ENCODE data around the gene SBF2.

The SBF2 gene

DNA sequence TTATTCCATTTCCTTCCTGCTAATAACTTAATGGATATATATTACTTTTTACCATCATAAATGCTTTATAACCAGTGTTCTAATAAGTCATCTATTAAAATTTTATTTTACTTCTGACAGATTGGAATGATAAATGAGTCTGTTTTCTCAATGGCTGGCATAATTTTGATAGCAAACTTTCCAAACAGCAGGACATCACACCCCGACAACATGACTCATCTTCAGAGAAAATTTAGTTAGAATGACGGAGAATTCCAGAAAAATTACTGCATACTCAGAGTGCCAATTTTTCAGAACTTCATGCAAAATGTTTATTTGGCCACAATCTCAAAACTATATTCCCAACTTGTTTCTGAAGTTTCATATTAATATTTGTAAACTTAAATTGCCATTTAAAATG, 455.8 kb downstream of the SBF2 start:
- Histone ChIP-seq H2AFZ (ENCODE audit: low read depth, low read length) (no peak overlapping the region), H3K9me3 (ENCODE audit: insufficient read depth, low read length) (no peaks in the 10 kb centered on the region), H3K4me2 (ENCODE audit: low read length) (no peak overlapping the region), H3K36me3 (replicated peaks; ENCODE audit: low read depth, low read length) (no peaks in the 10 kb centered on the region), H3K27me3 (ENCODE audit: low read depth, low read length) (peaks cover 8% of the 10 kb centered on the region; the same call in 1 of the 2 replicates), H3K79me2 (ENCODE audit: low read length) (no peaks in the 10 kb centered on the region), H4K20me1 (ENCODE audit: insufficient read depth, low read length) (no peaks in the 10 kb centered on the region), H3K27ac (ENCODE audit: low read length) (no peak overlapping the region), H3K4me1 (ENCODE audit: low read length) (peaks cover 21% of the 10 kb centered on the region), H3K4me3 (ENCODE audit: low read length) (no peak overlapping the region), H3K9ac (ENCODE audit: low read length) (no peak overlapping the region)
- no peak for TF ChIP-seq EZH2phosphoT487 (IDR thresholded peaks at IDR 0.05; ENCODE audit: low read depth)
- TF ChIP-seq, protein P1, sequence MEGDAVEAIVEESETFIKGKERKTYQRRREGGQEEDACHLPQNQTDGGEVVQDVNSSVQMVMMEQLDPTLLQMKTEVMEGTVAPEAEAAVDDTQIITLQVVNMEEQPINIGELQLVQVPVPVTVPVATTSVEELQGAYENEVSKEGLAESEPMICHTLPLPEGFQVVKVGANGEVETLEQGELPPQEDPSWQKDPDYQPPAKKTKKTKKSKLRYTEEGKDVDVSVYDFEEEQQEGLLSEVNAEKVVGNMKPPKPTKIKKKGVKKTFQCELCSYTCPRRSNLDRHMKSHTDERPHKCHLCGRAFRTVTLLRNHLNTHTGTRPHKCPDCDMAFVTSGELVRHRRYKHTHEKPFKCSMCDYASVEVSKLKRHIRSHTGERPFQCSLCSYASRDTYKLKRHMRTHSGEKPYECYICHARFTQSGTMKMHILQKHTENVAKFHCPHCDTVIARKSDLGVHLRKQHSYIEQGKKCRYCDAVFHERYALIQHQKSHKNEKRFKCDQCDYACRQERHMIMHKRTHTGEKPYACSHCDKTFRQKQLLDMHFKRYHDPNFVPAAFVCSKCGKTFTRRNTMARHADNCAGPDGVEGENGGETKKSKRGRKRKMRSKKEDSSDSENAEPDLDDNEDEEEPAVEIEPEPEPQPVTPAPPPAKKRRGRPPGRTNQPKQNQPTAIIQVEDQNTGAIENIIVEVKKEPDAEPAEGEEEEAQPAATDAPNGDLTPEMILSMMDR (IDR thresholded peaks at IDR 0.05; ENCODE audit: low read depth, low read length): no peak

DNA sequence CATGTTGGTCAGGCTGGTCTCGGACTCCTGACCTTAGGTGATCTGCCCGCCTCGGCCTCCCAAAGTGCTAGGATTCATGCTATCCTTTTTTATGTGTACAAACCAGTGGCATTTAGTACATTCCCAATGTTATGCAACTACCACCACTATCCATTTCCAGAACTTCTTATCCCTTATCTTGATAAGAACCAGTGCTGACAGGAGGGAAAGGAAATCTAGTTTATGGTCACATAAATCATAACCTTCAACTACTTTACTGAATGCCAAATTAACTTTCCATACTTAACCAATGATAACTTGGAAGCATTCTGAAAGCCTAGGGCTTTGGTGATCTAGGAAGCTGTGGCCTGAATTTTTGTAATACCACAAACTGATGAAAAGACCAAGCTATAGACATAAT, 459.7 kb downstream of the SBF2 start:
- Histone ChIP-seq H3K36me3 (replicated peaks; ENCODE audit: low read depth, low read length) (no peaks in the 10 kb centered on the region), H2AFZ (ENCODE audit: low read depth, low read length) (no peak overlapping the region), H4K20me1 (ENCODE audit: insufficient read depth, low read length) (no peaks in the 10 kb centered on the region), H3K4me3 (ENCODE audit: low read length) (no peak overlapping the region), H3K4me2 (ENCODE audit: low read length) (no peak overlapping the region), H3K9me3 (ENCODE audit: insufficient read depth, low read length) (no peaks in the 10 kb centered on the region), H3K4me1 (ENCODE audit: low read length) (peaks cover 6% of the 10 kb centered on the region), H3K27ac (ENCODE audit: low read length) (no peak overlapping the region), H3K9ac (ENCODE audit: low read length) (no peak overlapping the region), H3K79me2 (ENCODE audit: low read length) (no peaks in the 10 kb centered on the region), H3K27me3 (ENCODE audit: low read depth, low read length) (peaks cover 3% of the 10 kb centered on the region; the same call in 1 of the 2 replicates)
- no peak for TF ChIP-seq EZH2phosphoT487 (IDR thresholded peaks at IDR 0.05; ENCODE audit: low read depth)
- TF ChIP-seq, protein P1 (IDR thresholded peaks at IDR 0.05; ENCODE audit: low read depth, low read length): no peak

DNA sequence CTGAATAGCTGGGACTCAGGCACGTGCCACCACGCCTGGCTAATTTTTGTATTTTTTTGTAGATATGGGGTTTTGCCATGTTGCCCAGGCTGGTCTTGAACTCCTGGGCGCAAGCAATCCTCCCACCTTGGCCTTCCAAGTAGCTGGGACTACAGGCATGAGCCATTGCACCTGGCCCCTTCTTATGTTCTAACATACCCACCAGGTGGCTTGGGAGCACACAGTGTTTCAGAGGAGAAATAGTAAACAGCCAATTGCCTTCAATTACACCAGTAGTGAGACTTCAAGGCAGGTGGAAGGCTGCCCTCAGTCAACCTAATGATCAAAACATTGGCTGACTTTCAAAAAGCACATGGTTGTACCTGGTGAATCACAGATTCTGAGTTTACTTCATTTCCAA, 462.9 kb downstream of the SBF2 start:
- no peak overlapping the region for H3K4me3 ChIP-seq (ENCODE audit: low read length)
- no peaks in the 10 kb centered on the region for H3K36me3 ChIP-seq (replicated peaks; ENCODE audit: low read depth, low read length)
- peaks cover 8% of the 10 kb centered on the region for H3K4me1 ChIP-seq (ENCODE audit: low read length)

DNA sequence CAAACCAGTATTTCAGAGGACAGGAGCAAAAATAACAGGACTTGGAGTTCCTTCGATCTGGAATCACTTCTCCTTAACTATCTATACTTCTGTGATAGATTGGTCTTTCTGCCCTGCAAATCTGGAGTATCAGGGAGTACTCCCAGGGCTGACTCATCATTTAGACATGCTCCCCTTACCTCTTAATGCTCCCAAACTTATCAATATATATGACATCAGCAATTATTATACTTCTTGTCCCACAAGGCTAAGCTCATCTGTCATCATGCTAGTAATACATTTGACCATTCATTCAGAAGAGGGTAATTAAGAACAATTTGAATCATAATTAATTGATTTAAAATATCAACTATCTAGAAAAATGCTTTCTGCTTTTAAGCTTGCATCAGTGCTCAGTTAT, 466.3 kb downstream of the SBF2 start:
- Histone ChIP-seq H3K9ac (ENCODE audit: low read length) (no peak overlapping the region), H3K27me3 (ENCODE audit: low read depth, low read length) (no peaks in the 10 kb centered on the region), H3K9me3 (ENCODE audit: insufficient read depth, low read length) (no peaks in the 10 kb centered on the region), H3K4me3 (ENCODE audit: low read length) (no peak overlapping the region), H3K4me1 (ENCODE audit: low read length) (peaks cover 8% of the 10 kb centered on the region), H3K79me2 (ENCODE audit: low read length) (no peaks in the 10 kb centered on the region), H4K20me1 (ENCODE audit: insufficient read depth, low read length) (no peaks in the 10 kb centered on the region), H3K36me3 (replicated peaks; ENCODE audit: low read depth, low read length) (no peaks in the 10 kb centered on the region), H2AFZ (ENCODE audit: low read depth, low read length) (no peak overlapping the region), H3K4me2 (ENCODE audit: low read length) (no peak overlapping the region), H3K27ac (ENCODE audit: low read length) (no peak overlapping the region)
- TF ChIP-seq, protein P1 (IDR thresholded peaks at IDR 0.05; ENCODE audit: low read depth, low read length): no peak
- TF ChIP-seq EZH2phosphoT487 (IDR thresholded peaks at IDR 0.05; ENCODE audit: low read depth): no peak

More for the DNA sequence above, 462.9 kb downstream of the SBF2 start:
- no peaks in the 10 kb centered on the region for H3K79me2 ChIP-seq (ENCODE audit: low read length)
- no peak overlapping the region for H3K4me2 ChIP-seq (ENCODE audit: low read length)
- TF ChIP-seq EZH2phosphoT487 (IDR thresholded peaks at IDR 0.05; ENCODE audit: low read depth): no peak
- TF ChIP-seq, protein P1 (IDR thresholded peaks at IDR 0.05; ENCODE audit: low read depth, low read length): no peak
- no peak overlapping the region for H3K27ac ChIP-seq (ENCODE audit: low read length)
- no peaks in the 10 kb centered on the region for H3K9me3 ChIP-seq (ENCODE audit: insufficient read depth, low read length)
- no peak overlapping the region for H2AFZ ChIP-seq (ENCODE audit: low read depth, low read length)
- no peak overlapping the region for H3K9ac ChIP-seq (ENCODE audit: low read length)
- no peaks in the 10 kb centered on the region for H4K20me1 ChIP-seq (ENCODE audit: insufficient read depth, low read length)
- H3K27me3 ChIP-seq (ENCODE audit: low read depth, low read length): no peaks in the 10 kb centered on the region
